ENCODE data around the gene APP.

DNA sequence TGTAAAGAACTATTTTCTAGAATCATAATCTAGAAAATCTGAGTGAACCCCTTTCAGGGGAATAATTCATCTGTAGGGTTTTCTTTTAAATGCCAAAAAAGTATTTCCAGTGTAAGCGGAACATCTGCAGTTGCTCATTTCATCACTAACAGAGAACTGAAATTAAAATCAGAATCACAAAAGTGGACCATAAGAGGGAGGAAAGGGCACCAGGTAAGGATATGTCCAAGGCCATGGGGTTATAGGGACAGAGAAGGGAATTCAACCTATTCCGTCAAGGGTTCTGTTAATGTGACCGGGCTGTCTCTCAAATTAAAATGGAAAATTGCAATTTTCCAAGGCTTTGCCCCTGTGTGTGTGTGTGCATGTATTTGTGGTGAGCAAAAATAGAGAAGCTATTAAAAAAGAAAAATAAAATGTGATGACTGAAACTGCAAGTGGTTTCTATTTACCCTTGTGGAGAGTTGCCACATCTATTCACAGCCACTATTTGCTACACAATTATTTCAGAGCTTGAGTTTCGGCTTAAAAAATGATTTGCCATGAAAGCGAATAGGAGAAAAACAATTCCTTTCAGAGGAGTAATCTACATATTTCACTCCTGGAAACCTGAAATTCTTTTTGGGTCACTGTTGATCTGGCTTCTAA lies 53.1 kb downstream of the APP start:
- TF ChIP-seq, protein P1, sequence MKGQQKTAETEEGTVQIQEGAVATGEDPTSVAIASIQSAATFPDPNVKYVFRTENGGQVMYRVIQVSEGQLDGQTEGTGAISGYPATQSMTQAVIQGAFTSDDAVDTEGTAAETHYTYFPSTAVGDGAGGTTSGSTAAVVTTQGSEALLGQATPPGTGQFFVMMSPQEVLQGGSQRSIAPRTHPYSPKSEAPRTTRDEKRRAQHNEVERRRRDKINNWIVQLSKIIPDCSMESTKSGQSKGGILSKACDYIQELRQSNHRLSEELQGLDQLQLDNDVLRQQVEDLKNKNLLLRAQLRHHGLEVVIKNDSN (IDR thresholded peaks at IDR 0.05; ENCODE audit: borderline replicate concordance, extremely low read length, insufficient read depth, low read depth, low read length) = no peak
- TF ChIP-seq, protein P2, sequence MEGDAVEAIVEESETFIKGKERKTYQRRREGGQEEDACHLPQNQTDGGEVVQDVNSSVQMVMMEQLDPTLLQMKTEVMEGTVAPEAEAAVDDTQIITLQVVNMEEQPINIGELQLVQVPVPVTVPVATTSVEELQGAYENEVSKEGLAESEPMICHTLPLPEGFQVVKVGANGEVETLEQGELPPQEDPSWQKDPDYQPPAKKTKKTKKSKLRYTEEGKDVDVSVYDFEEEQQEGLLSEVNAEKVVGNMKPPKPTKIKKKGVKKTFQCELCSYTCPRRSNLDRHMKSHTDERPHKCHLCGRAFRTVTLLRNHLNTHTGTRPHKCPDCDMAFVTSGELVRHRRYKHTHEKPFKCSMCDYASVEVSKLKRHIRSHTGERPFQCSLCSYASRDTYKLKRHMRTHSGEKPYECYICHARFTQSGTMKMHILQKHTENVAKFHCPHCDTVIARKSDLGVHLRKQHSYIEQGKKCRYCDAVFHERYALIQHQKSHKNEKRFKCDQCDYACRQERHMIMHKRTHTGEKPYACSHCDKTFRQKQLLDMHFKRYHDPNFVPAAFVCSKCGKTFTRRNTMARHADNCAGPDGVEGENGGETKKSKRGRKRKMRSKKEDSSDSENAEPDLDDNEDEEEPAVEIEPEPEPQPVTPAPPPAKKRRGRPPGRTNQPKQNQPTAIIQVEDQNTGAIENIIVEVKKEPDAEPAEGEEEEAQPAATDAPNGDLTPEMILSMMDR (IDR thresholded peaks at IDR 0.05 in 2 of 3, conservative IDR thresholded peaks at IDR 0.05 in 1 of 3; ENCODE audit: control insufficient read depth in 2 of 3, extremely low read depth in 1 of 3, insufficient read depth in 1 of 3, low read depth in 3 of 3, low read length in 3 of 3) = no peak
- TF ChIP-seq HDAC6 (IDR thresholded peaks at IDR 0.05; ENCODE audit: unreplicated experiment) (no peak), RB1 (IDR thresholded peaks at IDR 0.05; ENCODE audit: borderline replicate concordance) (no peak)

Data from GM12878 (cell line).